Esophagus muscularis mucosa (tissue), 4 donors: Measurements from ENCODE around the gene TREML1. TPM values are rescaled to one million over a fixed set of nuclear protein-coding genes. Genes with fewer than 3 reads are reported as not detected.

Experiments used
- DNase-seq: peaks from one replicate; pipeline ENCODE4 v3.0.0-alpha.2; 2017; ENCODE audit errors: extremely low spot score
- H3K27ac ChIP-seq, 4 donors: fragments of 200-600 bp; sonication (generic); replicated peaks in 1 of 4; 1 replicate in 3 of 4; 2 replicates in 1 of 4; pipeline ENCODE4 v1.5.1; 2016 to 2019; ENCODE audit warnings: mild to moderate bottlenecking in 1 of 4
- H3K27me3 ChIP-seq, 4 donors: fragments of 200-600 bp; sonication (generic); one replicate each; pipeline versions ENCODE4 v1.5.1 to v1.6.0; 2016 to 2019
- H3K36me3 ChIP-seq, 4 donors: fragments of 200-600 bp; sonication (generic); one replicate each; pipeline ENCODE4 v1.5.1; 2016 to 2019
- H3K4me1 ChIP-seq, 4 donors: fragments of 200-600 bp; sonication (generic); one replicate each; pipeline ENCODE4 v1.5.1; 2016 to 2019
- H3K4me3 ChIP-seq, 4 donors: fragments of 200-600 bp; sonication (generic); 1 replicate in 2 of 4; 2 replicates in 2 of 4; pipeline ENCODE4 v1.5.1; 2016 to 2019; ENCODE audit warnings: mild to moderate bottlenecking in 4 of 4, moderate library complexity in 1 of 4
- H3K9me3 ChIP-seq, 4 donors: fragments of 200-600 bp; sonication (generic); 1 replicate in 3 of 4; 2 replicates in 1 of 4; pipeline ENCODE4 v1.5.1; 2016 to 2019
- EP300 ChIP-seq: sonication (generic); formaldehyde crosslinking; IDR thresholded peaks from one replicate; pipeline ENCODE4 v1.6.1; 2017; ENCODE audit warnings: antibody characterized with exemption
- POLR2A ChIP-seq: fragments of 450-650 bp; IDR thresholded peaks from one replicate; pipeline ENCODE4 v1.6.1; 2017; ENCODE audit warnings: antibody characterized with exemption, moderate library complexity, mild to moderate bottlenecking, low read depth
- POLR2AphosphoS5 ChIP-seq, 2 donors: sonication (generic); formaldehyde crosslinking; IDR thresholded peaks; one replicate each; pipeline ENCODE4 v1.6.1; 2017; ENCODE audit warnings: antibody characterized with exemption in 2 of 2
- WGBS: methylation state at CpG from one replicate; pipeline ENCODE4 v1.1.5; 2018; 5-methylcytosine and 5-hydroxymethylcytosine counted together
- intact Hi-C: fragments of 100-400 bp; cut with DNase I; formaldehyde crosslinking; loops from one replicate; pipeline ENCODE4 v1.15.1; 2023
- total RNA-seq, 4 donors: library from RNA; depleted of rRNA; stranded (reverse); fragments of >200 nt; gene quantifications; one replicate each; pipeline versions ENCODE4 v1.1.0 to v1.2.1, GENCODE V29; 2016
- TF ChIP-seq, protein P1 (sequence below), 3 experiments: fragments of 200-600 bp in 2 of 3; fragments of 450-650 bp in 1 of 3; sonication (generic) in 2 of 3; IDR thresholded peaks; one replicate each; pipeline ENCODE4 v1.5.1; 2017 to 2019; ENCODE audit warnings: antibody characterized with exemption in 3 of 3, mild to moderate bottlenecking in 2 of 3, moderate library complexity in 1 of 3

TREML1 gene
- total RNA-seq, 4 donors from 2014 or later: 0.32 TPM; not detected in 3

GRCh38 chr6:41135062-41135832 lies 18.9 kb downstream of the TREML1 start:
- peaks cover 0 to 65% (median 5%) of the 10 kb centered on the region in 4 donors for H3K36me3 ChIP-seq
- no peak for DNase-seq
- WGBS: 89% methylated on average over 3 of the region's 3 CpGs
- no peaks in the 10 kb centered on the region for H3K27me3 ChIP-seq
- no peak overlapping the region for H3K4me3 ChIP-seq
- TF ChIP-seq POLR2AphosphoS5 (IDR thresholded peaks at IDR 0.05): no peak
- TF ChIP-seq EP300: no peak
- TF ChIP-seq POLR2A: no peak
- TF ChIP-seq, protein P1, sequence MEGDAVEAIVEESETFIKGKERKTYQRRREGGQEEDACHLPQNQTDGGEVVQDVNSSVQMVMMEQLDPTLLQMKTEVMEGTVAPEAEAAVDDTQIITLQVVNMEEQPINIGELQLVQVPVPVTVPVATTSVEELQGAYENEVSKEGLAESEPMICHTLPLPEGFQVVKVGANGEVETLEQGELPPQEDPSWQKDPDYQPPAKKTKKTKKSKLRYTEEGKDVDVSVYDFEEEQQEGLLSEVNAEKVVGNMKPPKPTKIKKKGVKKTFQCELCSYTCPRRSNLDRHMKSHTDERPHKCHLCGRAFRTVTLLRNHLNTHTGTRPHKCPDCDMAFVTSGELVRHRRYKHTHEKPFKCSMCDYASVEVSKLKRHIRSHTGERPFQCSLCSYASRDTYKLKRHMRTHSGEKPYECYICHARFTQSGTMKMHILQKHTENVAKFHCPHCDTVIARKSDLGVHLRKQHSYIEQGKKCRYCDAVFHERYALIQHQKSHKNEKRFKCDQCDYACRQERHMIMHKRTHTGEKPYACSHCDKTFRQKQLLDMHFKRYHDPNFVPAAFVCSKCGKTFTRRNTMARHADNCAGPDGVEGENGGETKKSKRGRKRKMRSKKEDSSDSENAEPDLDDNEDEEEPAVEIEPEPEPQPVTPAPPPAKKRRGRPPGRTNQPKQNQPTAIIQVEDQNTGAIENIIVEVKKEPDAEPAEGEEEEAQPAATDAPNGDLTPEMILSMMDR (IDR thresholded peaks at IDR 0.05): no peak
- H3K4me1 ChIP-seq: no peaks in the 10 kb centered on the region
- no peaks in the 10 kb centered on the region for H3K9me3 ChIP-seq
- H3K27ac ChIP-seq: no peak overlapping the region
- intact Hi-C loops: no loop called here

DNA sequence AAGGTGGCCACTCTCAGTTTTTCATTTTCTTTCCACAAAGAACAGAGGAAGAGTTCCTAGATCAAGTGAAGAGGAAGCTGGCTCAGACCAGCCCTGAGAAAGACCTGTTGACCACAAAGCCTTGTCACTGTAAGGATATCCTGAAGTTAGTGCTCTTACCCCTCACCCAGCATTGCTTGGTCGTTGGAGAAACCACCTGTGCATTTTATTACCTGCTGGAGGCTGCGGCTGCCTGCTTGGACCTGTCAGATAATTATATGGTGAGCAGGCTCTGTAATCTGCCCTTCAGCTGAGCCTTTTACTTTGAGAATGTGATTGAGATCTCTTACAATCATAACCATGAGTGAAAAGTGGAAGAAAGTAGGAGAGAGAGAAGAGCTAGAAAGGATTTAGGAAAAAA lies 21.9 kb downstream of the TREML1 start:
- intact Hi-C loops: no loop called here
- no peaks in the 10 kb centered on the region for H3K27me3 ChIP-seq
- no peak overlapping the region for H3K4me3 ChIP-seq
- H3K9me3 ChIP-seq: no peaks in the 10 kb centered on the region
- no peak for DNase-seq
- H3K36me3 ChIP-seq: peaks cover 0 to 35% (median 0%) of the 10 kb centered on the region in 4 donors
- H3K4me1 ChIP-seq: no peaks in the 10 kb centered on the region
- 64% methylated on average over 2 of the region's 2 CpGs for WGBS
- H3K27ac ChIP-seq: no peak overlapping the region
- no peak for TF ChIP-seq POLR2AphosphoS5 (IDR thresholded peaks at IDR 0.05)
- TF ChIP-seq, protein P1 (IDR thresholded peaks at IDR 0.05): no peak
- TF ChIP-seq POLR2A: no peak
- no peak for TF ChIP-seq EP300

DNA sequence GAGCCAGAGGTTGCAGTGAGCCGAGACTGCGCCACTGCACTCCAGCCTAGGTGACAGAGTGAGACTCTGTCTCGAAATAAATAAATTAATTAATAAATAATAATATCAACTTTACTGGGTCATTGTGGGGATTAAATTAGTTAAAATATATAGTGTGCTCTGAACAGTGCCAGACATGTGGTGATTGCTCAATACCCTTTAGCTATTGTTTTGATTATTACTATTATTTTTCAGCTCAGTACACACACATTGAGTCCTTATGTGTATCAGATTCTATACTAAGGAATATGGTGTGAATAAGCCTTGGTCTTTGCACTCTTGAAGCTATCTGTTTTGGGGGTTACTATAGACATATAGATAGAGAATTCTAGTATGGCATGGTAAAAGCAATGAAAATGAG lies 28.9 kb downstream of the TREML1 start:
- DNase-seq: no peak
- Histone ChIP-seq H3K27ac (no peak overlapping the region), H3K9me3 (no peaks in the 10 kb centered on the region), H3K4me1 (no peaks in the 10 kb centered on the region), H3K4me3 (no peak overlapping the region), H3K27me3 (no peaks in the 10 kb centered on the region), H3K36me3 (peaks cover 0 to 15% (median 2%) of the 10 kb centered on the region in 4 donors)
- TF ChIP-seq POLR2AphosphoS5 (IDR thresholded peaks at IDR 0.05) (no peak), EP300 (no peak), POLR2A (no peak)
- TF ChIP-seq, protein P1 (IDR thresholded peaks at IDR 0.05): no peak
- WGBS: 100% methylated on average over 3 of the region's 3 CpGs
- intact Hi-C loops: no loop called here

GRCh38 chr6:41122918-41123317 lies 31.2 kb downstream of the TREML1 start:
- Histone ChIP-seq H3K36me3 (peaks cover 0 to 21% (median 2%) of the 10 kb centered on the region in 4 donors), H3K27me3 (no peaks in the 10 kb centered on the region)
- intact Hi-C loops: no loop called here

More at GRCh38 chr6:41122918-41123317, 31.2 kb downstream of the TREML1 start:
- DNase-seq: no peak
- Histone ChIP-seq H3K4me1 (no peaks in the 10 kb centered on the region), H3K27ac (no peak overlapping the region), H3K9me3 (no peaks in the 10 kb centered on the region), H3K4me3 (no peak overlapping the region)
- TF ChIP-seq POLR2AphosphoS5 (IDR thresholded peaks at IDR 0.05): no peak
- TF ChIP-seq POLR2A: no peak
- TF ChIP-seq, protein P1 (IDR thresholded peaks at IDR 0.05): no peak
- TF ChIP-seq EP300: no peak
- 100% methylated on average over 1 of the region's 1 CpG for WGBS
